HS-27A (cell line): Measurements from ENCODE around the gene FRMD4A.

Experiments
- DNase-seq: peaks from one replicate; pipeline ENCODE4 v3.0.0-alpha.2; 2012; ENCODE audit warnings: low read depth, missing footprints

The FRMD4A gene

GRCh38 chr10:14016011-14016536 is 314.6 kb downstream of the FRMD4A start:
- DNase-seq = no peak

GRCh38 chr10:14014423-14014822 is 316.3 kb downstream of the FRMD4A start:
- DNase-seq = no peak

GRCh38 chr10:14010769-14011574 is 319.8 kb downstream of the FRMD4A start:
- DNase-seq = no peak

GRCh38 chr10:14010101-14010558 is 320.6 kb downstream of the FRMD4A start:
- no peak for DNase-seq

GRCh38 chr10:14009371-14010100 is 321.2 kb downstream of the FRMD4A start:
- no peak for DNase-seq

GRCh38 chr10:14008740-14009080 is 322.0 kb downstream of the FRMD4A start:
- DNase-seq = no peak

- no peak for DNase-seq
Observed at GRCh38 chr10:14004536-14004935, 326.2 kb downstream of the FRMD4A start.

GRCh38 chr10:14003517-14004184 is 327.1 kb downstream of the FRMD4A start:
- DNase-seq = no peak

GRCh38 chr10:14001298-14002040 is 329.3 kb downstream of the FRMD4A start:
- no peak for DNase-seq

GRCh38 chr10:13998163-13998835 is 332.4 kb downstream of the FRMD4A start:
- DNase-seq = no peak

GRCh38 chr10:13997650-13998049 is 333.1 kb downstream of the FRMD4A start:
- DNase-seq = no peak

- DNase-seq = no peak
Observed at GRCh38 chr10:13994932-13995331, 335.8 kb downstream of the FRMD4A start.

GRCh38 chr10:13993673-13994089 is 337.0 kb downstream of the FRMD4A start:
- no peak for DNase-seq

- no peak for DNase-seq
Observed at GRCh38 chr10:13993169-13993568, 337.6 kb downstream of the FRMD4A start.

GRCh38 chr10:13991353-13991752 is 339.4 kb downstream of the FRMD4A start:
- no peak for DNase-seq

- no peak for DNase-seq
Observed at GRCh38 chr10:13990946-13991345, 339.8 kb downstream of the FRMD4A start.

- DNase-seq = no peak
Observed at GRCh38 chr10:13990392-13990805, 340.3 kb downstream of the FRMD4A start.

- no peak for DNase-seq
Observed at GRCh38 chr10:13989616-13990015, 341.1 kb downstream of the FRMD4A start.

GRCh38 chr10:13987446-13987845 is 343.3 kb downstream of the FRMD4A start:
- DNase-seq = no peak

- no peak for DNase-seq
Observed at GRCh38 chr10:13984647-13985155, 346.0 kb downstream of the FRMD4A start.

GRCh38 chr10:13983035-13983434 is 347.7 kb downstream of the FRMD4A start:
- no peak for DNase-seq
